NCI-H2171 treated with DMSO at 0.1 percent for 48 hours (cell line): ENCODE data around the gene GADD45B.
"Not testable (repeated sequence)": the region's sequence is repeated elsewhere in the genome, so short reads cannot be mapped to it uniquely, and the experiment has no call there.

Experiments used
- DNase-seq: peaks from one replicate; lab custom pipeline; 2025; lab: John Stamatoyannopoulos, UW

GADD45B gene

DNA sequence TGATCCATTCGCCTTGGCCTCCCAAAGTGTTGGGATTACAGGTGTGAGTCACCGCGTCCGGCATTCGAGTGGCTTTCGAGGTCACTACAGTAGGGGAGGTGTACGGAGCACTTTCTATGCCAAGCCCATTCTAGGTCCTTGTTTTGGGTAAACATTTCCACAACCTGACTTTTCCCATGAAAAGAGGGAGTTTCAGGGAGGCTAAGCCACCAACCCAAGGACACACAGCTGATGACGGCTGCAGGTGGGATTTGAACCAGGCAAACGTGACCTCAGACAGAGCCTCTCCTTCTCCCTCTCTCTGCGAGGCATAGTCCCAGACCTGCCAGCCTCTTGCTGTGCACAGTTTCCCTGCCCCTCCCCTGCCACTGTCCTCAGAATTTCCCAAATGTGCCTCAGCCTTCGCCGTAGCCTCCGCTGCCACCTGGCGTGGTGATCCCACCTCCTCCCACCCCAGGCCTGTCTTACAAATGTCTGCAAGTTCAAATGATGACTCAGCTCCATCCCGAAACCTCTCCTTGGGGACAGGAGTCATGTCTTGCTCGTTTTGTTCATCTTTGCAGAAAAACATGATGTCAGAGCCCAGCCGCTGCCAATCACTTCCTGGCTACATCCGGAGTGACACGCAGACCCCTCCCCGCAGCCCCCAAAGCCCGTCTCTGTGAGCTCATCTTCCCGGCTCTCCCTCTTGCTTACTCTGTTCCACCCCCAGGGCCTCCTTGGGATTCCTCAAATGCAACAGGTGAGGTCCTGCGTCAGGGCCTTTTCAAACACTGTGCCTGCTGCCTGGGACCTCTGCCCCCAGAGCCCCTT, 6.6 kb upstream of the GADD45B start:
- DNase-seq: peak; percentile 53

DNA sequence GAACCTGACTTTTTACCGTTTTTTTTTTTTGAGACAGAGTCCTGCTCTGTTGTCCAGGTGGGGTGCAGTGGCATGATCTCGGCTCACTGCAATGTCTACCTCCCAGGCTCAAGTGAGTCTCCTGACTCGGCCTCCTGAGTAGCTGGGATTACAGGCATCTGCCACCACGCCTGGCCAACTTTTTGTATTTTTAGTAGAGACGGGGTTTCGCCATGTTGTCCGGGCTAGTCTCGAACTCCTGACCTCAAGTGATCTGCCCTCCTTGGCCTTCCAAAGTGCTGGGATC, 6.1 kb upstream of the GADD45B start:
- DNase-seq: not testable (repeated sequence)

GRCh38 chr19:2474232-2475017, 1.5 kb upstream of the GADD45B start:
- peak; percentile 61 for DNase-seq

DNA sequence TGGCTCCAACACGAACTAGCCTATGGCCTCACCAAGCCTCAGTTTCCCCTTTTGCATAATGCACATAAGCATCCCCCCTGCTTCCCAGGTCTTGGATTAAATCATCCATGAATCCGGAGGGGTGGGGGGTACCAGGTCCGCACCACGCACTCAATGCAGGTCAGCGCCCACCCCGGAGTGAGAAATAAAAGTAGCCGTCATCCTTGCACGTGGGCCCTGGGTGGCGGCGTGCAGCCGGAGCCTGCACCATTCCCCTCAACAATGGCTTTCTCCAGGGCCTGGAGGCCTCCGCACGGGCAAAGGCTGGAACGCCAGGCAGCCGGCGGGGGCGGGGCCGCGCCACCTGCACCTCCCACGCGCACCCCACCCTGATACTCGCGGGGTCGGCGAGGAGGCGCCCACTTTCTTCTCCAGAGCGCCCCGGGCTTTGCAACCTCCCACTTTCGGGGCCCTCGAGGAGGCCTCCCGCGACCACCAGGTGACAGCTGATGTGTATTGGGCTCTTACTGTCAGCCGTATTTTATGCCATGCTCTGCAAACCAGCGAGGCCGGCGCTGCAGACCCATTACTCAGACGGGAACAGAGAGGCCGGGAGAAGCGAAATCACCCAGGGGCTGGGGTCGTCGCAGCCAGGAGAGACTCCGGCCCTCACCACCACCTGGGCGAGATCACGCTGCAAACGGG, 767 bp upstream of the GADD45B start:
- DNase-seq: peak; percentile 32

GRCh38 chr19:2476451-2477140, 669 bp downstream of the GADD45B start:
- DNase-seq: no peak

- DNase-seq: no peak
These were observed 1.3 kb downstream of the GADD45B start for GRCh38 chr19:2477141-2477710.

DNA sequence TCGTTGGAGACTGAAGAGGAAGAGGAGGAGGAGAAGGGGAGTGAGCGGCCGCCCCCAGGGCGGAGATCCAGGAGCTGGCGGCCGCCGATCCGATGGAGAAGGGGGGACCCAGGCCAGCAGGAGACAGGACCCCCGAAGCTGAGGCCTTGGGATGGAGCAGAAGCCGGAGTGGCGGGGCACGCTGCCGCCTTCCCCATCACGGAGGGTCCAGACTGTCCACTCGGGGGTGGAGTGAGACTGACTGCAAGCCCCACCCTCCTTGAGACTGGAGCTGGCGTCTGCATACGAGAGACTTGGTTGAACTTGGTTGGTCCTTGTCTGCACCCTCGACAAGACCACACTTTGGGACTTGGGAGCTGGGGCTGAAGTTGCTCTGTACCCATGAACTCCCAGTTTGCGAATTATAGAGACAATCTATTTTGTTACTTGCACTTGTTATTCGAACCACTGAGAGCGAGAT, 1.8 kb downstream of the GADD45B start:
- DNase-seq: no peak

DNA sequence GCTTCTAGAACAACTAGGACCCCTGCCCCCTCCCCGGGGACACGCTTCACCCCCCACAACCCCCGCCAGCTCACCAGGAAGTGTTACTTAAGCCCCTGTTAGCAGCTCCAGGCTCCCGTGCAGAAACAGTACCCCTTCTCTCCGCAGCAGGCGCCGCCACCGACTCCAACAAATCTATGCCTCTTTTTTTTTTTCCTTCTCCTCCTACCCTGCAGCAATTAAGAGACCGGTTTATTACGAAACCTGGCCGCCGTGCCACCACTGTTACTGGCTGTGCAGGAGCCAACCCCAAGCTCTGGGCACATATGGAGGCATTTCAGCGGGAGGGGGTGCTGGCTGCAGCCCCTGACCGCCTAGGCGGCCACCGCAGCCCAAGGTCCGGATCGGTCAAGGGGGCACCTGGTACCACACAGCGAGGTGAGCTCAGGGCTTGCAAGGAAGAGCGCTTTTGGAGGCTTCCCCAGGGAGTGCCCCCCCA, 2.4 kb downstream of the GADD45B start:
- peak; percentile 87 for DNase-seq

DNA sequence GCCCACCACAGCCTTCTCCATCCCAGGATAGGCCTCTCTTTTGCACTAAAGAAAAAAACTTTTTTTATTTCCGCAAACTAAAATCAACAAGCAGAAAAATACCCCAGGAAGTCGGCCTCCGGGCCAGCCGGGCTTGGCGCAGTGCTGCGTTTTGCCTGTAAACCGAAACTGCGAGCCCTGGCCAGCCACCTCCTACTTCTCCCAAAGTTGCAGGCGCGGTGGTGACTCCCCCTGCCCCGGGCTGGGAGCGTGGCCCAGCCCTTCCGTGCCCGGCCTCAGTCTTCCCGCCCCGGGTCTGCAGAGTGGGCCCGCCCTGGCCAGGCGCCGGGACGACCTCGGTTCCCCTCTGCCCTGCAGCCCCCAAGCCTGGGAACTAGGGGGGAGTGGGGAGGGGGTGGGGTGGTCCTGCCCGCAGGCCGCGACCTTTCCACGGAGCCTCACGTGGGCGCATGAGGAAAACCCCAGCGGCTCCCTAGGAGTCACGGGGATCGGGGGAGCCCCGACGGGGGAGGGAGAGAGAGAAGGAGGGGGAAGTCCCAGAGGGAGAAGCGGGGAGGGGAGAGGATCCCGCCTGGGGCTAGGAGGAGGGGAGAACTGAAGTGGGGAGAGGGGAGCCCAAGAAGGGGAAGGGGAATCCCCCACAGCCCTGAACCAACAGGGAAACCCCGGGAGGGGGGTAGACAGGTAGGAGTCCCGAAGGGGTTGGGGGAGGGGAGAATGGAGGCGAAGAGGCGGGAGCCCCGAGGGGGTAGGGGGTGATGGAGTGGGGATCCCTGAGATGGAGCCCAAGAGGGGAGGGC, 3.0 kb downstream of the GADD45B start:
- DNase-seq: no peak

GRCh38 chr19:2479556-2480194, 3.7 kb downstream of the GADD45B start:
- no peak for DNase-seq

DNA sequence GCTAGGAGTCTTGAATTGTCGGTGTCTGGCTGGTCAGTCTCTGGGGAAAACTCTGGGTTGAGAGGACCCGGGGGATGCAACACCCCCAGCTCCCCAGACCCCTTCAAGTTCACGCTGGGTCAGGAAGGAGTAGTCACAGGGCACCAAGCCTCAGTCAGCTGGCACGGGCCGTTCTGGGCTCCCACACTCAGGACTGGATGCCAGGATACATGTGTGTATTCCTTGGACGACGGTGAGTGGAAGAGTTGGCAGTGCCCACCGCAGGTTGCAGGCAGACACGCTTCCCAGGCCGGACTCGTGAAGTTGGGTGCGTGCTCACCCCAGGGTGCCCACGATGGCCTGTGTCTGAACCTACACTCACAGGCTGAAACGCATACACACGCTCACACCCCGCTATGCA, 5.5 kb downstream of the GADD45B start:
- DNase-seq: no peak

DNA sequence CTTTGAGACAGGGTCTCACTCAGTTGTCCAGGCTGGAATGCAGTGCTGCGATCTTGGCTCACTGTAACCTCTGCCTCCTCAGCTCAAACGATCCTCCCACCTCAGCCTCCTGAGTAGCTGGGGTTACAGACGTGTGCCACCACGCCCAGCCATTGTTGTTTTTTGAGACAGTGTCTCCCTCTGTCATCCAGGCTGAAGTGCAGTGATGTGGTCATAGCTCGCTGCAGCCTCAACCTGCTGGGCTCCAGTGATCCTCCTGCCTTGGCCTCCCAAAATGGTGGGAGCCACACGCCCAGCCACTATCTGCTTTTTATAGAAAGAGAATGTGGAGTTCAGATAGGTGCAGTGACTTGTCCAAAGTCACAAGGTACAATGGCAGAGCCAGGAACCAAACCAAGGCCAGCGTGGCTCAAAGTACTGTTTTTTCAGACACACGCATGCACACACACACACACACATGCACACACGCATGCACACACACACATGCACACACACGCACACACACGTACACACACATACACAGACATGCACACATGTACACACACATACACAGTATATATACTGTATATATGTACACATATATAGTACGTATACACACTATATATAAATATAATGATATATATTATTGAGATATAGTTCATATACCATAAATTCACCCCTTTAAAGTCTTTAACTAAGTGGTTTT, 6.6 kb downstream of the GADD45B start:
- DNase-seq: no peak

DNA sequence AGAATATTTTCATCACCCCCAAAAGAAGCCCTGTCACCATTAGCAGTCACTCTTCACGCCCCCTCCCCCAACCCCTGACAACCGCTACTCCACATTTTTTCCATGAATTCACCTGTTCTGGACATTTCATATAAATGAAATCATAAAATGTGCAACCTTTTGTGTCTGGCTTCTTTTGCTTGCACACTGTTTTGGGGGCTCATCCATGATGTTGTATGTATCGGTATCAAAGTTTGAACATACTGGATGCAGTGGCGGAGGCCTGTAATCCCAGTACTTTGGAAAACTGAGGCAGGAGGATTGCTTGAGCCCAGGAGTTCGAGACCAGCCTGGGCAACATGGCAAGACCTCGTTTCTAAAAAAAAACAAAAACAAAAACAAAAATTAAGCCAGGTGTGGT, 7.2 kb downstream of the GADD45B start:
- no peak for DNase-seq

GRCh38 chr19:2483484-2484151, 7.7 kb downstream of the GADD45B start:
- DNase-seq: no peak

GRCh38 chr19:2484178-2484937, 8.4 kb downstream of the GADD45B start:
- no peak for DNase-seq

DNA sequence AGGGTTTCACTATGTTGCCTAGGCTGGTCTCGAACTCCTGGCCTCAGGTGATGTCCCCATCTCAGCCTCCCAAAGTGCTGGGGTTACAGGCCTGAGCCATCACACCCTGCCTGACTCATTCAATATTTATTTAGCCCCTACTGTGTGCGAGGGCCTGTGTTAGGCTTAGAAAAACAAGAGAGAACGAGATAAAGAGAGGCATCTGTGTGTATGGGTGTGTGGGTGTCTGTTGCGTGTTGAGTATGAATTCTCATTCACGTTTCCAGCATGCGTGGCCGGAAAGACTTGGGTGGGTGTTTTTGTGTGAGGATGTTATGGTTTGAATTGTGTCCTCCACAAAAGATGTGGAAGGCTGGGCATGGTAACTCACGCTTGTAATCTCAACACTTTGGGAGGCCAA, 9.5 kb downstream of the GADD45B start:
- no peak for DNase-seq

- no peak for DNase-seq
These were observed 11.2 kb downstream of the GADD45B start for GRCh38 chr19:2487090-2487489.

DNA sequence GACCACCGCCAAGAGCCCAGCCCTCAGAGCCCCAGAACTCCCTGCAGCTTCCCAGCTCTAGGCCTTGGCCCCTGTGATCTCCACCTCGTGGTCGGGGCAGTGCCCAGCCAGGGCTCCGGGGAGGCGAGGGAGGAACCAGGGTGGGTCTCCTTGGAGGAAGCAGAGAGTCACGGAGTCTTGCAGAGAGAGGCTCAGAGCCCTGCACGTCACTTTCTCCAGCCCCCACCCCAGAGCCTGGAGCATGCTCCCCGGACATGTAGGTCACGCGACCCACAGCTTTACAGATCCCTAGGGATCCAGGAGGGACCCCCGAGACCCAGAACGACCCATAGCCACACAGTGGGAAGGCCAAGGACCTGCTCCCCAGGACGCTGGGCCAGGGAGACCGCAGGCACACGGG, 11.9 kb downstream of the GADD45B start:
- DNase-seq: no peak
